Cardiac muscle cell (in vitro differentiated cells and primary cell): ENCODE measurements around the gene PTGDR. TPM values are rescaled to one million over a fixed set of nuclear protein-coding genes. Genes with fewer than 3 reads are reported as not detected.

Source experiments
- DNase-seq, 2 donors: peaks; one replicate each; pipeline versions ENCODE4 v3.0.0 to v3.0.0-alpha.2; 2010 to 2017; ENCODE audit warnings: low read depth in 1 of 2, low spot score in 1 of 2
- H3K27ac ChIP-seq: fragments of 200-600 bp; sonication (generic); 2 replicates; pipeline ENCODE4 v1.5.1; 2016
- H3K27me3 ChIP-seq: fragments of 200-600 bp; sonication (generic); 2 replicates; pipeline ENCODE4 v1.6.0; 2016; ENCODE audit warnings: control low read depth
- H3K36me3 ChIP-seq: fragments of 200-600 bp; sonication (generic); 2 replicates; pipeline ENCODE4 v1.5.1; 2016; ENCODE audit warnings: control low read depth
- H3K4me1 ChIP-seq: fragments of 200-600 bp; sonication (generic); 2 replicates; pipeline ENCODE4 v1.8.1; 2017; ENCODE audit warnings: low read depth, mild to moderate bottlenecking, mixed run types
- H3K4me3 ChIP-seq: fragments of 200-600 bp; sonication (generic); 2 replicates; pipeline ENCODE4 v1.5.1; 2016; ENCODE audit warnings: mild to moderate bottlenecking
- H3K9me3 ChIP-seq: fragments of 200-600 bp; sonication (generic); 2 replicates; pipeline ENCODE4 v1.5.1; 2017; ENCODE audit warnings: low read depth, mild to moderate bottlenecking, control low read depth
- polyA plus RNA-seq: library from polyadenylated mRNA; unstranded; fragments of >200 nt; fragmentation: Nextera tagmentation; extraction: Ambion mirVana; gene quantifications from 2 replicates; pipeline ENCODE4 v1.2.1, GENCODE V29; 2016
- total RNA-seq: library from RNA; depleted of rRNA; stranded (reverse); fragments of >200 nt; gene quantifications from 2 replicates; pipeline ENCODE4 v1.2.3, GENCODE V29; 2016
- TF ChIP-seq, protein P1 (sequence below): IDR thresholded peaks from 2 replicates; pipeline ENCODE4 v1.5.1; 2012; ENCODE audit warnings: low read depth, mild to moderate bottlenecking, low read length

PTGDR gene
- total and polyA plus RNA-seq, 2 experiments from 2014 or later: not detected

DNA sequence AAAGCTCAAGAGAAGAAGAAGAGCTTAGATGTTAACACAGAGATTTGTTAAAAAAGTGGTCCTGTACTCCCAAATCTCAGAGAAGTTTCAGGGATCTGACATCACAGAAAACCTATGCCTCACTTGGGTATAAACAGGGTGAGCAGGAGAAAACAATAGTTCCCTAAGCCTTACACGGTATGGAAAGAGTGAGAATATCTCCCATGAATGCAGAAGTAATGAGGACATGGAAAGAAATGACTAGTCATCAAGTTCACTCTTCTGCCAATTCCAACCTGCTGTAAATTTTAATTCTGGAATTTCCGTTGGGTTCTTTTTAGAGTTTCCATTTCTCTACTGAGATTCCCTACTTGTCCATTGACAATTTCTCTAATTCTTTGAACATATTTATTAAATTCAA lies 40.4 kb downstream of the PTGDR start:
- Histone ChIP-seq H3K4me1 (no peaks in the 10 kb centered on the region), H3K36me3 (no peaks in the 10 kb centered on the region), H3K27ac (no peak overlapping the region), H3K27me3 (peaks cover 31% of the 10 kb centered on the region), H3K9me3 (no peaks in the 10 kb centered on the region), H3K4me3 (no peak overlapping the region)
- TF ChIP-seq, protein P1, sequence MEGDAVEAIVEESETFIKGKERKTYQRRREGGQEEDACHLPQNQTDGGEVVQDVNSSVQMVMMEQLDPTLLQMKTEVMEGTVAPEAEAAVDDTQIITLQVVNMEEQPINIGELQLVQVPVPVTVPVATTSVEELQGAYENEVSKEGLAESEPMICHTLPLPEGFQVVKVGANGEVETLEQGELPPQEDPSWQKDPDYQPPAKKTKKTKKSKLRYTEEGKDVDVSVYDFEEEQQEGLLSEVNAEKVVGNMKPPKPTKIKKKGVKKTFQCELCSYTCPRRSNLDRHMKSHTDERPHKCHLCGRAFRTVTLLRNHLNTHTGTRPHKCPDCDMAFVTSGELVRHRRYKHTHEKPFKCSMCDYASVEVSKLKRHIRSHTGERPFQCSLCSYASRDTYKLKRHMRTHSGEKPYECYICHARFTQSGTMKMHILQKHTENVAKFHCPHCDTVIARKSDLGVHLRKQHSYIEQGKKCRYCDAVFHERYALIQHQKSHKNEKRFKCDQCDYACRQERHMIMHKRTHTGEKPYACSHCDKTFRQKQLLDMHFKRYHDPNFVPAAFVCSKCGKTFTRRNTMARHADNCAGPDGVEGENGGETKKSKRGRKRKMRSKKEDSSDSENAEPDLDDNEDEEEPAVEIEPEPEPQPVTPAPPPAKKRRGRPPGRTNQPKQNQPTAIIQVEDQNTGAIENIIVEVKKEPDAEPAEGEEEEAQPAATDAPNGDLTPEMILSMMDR: no peak
- no peak for DNase-seq

- H3K27me3 ChIP-seq: peaks cover 57% of the 10 kb centered on the region
- no peak for DNase-seq
- no peaks in the 10 kb centered on the region for H3K4me1 ChIP-seq
- H3K9me3 ChIP-seq: no peaks in the 10 kb centered on the region
- no peaks in the 10 kb centered on the region for H3K36me3 ChIP-seq
- H3K27ac ChIP-seq: no peak overlapping the region
- TF ChIP-seq, protein P1: no peak
- no peak overlapping the region for H3K4me3 ChIP-seq
These were observed 43.0 kb downstream of the PTGDR start for GRCh38 chr14:52310541-52310940.

GRCh38 chr14:52312931-52313355 lies 45.4 kb downstream of the PTGDR start:
- no peak overlapping the region for H3K27ac ChIP-seq
- peak in 1 of 2 donors; percentile 80 for DNase-seq
- H3K27me3 ChIP-seq: peaks cover 77% of the 10 kb centered on the region

DNA sequence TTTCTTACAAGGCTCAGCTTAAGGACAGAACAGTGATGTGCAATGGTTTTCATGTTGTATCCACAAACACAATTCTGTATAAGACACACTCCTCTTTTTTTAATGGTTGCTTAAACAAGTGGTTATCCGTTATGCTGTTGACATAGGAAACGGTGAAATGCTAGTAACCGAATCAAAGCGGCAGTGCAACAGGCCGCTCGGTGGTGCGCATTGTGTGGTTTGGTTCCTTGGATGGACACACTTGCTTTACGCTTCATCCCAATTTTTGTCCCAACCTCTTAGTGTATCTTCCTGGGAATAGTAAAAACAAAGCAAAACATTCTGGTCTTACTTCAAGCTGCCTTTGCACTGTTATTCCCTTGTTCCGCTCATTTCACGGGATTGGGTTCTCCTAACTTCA lies 46.0 kb downstream of the PTGDR start:
- H3K27ac ChIP-seq: no peak overlapping the region
- H3K9me3 ChIP-seq: no peaks in the 10 kb centered on the region
- no peaks in the 10 kb centered on the region for H3K36me3 ChIP-seq
- peak overlapping the region; percentile 33 for H3K4me3 ChIP-seq
- TF ChIP-seq, protein P1: no peak
- H3K27me3 ChIP-seq: peaks cover 81% of the 10 kb centered on the region
- H3K4me1 ChIP-seq: no peaks in the 10 kb centered on the region
- DNase-seq: peak in 1 of 2 donors; percentile 50

More at GRCh38 chr14:52312931-52313355, 45.4 kb downstream of the PTGDR start:
- Histone ChIP-seq H3K36me3 (no peaks in the 10 kb centered on the region), H3K4me3 (no peak overlapping the region), H3K4me1 (no peaks in the 10 kb centered on the region), H3K9me3 (no peaks in the 10 kb centered on the region)
- TF ChIP-seq, protein P1: no peak

DNA sequence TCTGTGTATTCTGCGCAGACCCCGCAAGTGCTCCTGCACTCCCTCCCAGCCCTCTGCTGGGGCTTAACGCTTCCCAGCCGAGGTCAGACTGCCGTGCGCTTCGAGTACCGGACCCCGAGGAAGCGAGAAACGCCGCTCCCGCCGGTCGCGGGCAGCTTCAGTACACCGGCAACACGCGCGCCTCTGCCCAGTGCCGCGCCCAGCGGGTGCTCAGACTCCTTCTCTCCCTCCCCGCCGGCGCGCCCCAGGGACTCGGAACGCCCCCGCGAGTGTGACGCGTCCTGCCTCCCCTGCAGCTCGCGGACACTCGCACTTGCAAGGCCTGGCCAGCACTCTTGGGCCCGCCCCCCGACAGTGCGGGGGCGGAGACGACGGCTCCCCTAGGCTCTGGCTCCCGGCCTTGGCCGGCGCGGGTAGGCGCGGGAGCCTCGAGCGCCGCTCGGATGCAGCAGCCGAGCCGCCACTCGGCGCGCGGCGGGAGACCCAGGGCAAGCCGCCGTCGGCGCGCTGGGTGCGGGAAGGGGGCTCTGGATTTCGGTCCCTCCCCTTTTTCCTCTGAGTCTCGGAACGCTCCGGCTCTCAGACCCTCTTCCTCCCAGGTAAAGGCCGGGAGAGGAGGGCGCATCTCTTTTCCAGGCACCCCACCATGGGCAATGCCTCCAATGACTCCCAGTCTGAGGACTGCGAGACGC lies 46.6 kb downstream of the PTGDR start, which contains the start of gene PTGER2:
TSS of gene PTGER2 (plus strand) at position 410 of the 692 bp plus-strand sequence. CDS start at position 647, 237 bp downstream.
- H3K4me3 ChIP-seq: peak within 1 kb of the TSS; percentile 33
- no peaks in the 10 kb centered on the region for H3K4me1 ChIP-seq
- H3K27ac ChIP-seq: no peak within 1 kb of the TSS
- peaks cover 81% of the 10 kb centered on the region for H3K27me3 ChIP-seq
- H3K9me3 ChIP-seq: no peaks in the 10 kb centered on the region
- TF ChIP-seq, protein P1: no peak
- DNase-seq: peak; percentile 64 to 94
- no peaks in the 10 kb centered on the region for H3K36me3 ChIP-seq
